DND-41 (cell line): ENCODE measurements around the gene DIS3L2.

Source experiments
- EZH2 ChIP-seq: IDR thresholded peaks from 3 replicates; pipeline ENCODE4 v1.6.1; 2012; ENCODE audit warnings: borderline replicate concordance, low read depth, mild to moderate bottlenecking, moderate library complexity, low read length, inconsistent platforms; ENCODE audit not compliant: severe bottlenecking
- TF ChIP-seq, protein P1 (sequence below): IDR thresholded peaks from 2 replicates; pipeline ENCODE4 v1.5.1; 2012; ENCODE audit warnings: borderline replicate concordance, low read length, moderate library complexity, mild to moderate bottlenecking; ENCODE audit not compliant: poor library complexity, severe bottlenecking; ENCODE audit errors: extremely low read depth

GRCh38 chr2:232336241-232336736 is 374.8 kb downstream of the DIS3L2 start:
- TF ChIP-seq, protein P1, sequence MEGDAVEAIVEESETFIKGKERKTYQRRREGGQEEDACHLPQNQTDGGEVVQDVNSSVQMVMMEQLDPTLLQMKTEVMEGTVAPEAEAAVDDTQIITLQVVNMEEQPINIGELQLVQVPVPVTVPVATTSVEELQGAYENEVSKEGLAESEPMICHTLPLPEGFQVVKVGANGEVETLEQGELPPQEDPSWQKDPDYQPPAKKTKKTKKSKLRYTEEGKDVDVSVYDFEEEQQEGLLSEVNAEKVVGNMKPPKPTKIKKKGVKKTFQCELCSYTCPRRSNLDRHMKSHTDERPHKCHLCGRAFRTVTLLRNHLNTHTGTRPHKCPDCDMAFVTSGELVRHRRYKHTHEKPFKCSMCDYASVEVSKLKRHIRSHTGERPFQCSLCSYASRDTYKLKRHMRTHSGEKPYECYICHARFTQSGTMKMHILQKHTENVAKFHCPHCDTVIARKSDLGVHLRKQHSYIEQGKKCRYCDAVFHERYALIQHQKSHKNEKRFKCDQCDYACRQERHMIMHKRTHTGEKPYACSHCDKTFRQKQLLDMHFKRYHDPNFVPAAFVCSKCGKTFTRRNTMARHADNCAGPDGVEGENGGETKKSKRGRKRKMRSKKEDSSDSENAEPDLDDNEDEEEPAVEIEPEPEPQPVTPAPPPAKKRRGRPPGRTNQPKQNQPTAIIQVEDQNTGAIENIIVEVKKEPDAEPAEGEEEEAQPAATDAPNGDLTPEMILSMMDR, result no peak
- no peak for TF ChIP-seq EZH2
